A549 (cell line): ENCODE measurements around the gene ZNRF3. TPM values are rescaled to one million over a fixed set of nuclear protein-coding genes. Genes with fewer than 3 reads are reported as not detected.

Experiments
- ATAC-seq, 2 experiments: fragments of 200-7000 bp in 1 of 2; fragments of >200 bp in 1 of 2; cut with Nextera tagmentation in 1 of 2; cut with Tn5 transposase in 1 of 2; 3 replicates each; pipeline versions ENCODE4 v1.8.0 to v1.9.1; 2018 to 2020; ENCODE audit warnings: mild to moderate bottlenecking in 1 of 2, moderate library complexity in 1 of 2
- CTCF ChIA-PET: fragments of 300-600 bp; sonication (Branson Sonifier 250); formaldehyde crosslinking; extraction: SDS; loops from one replicate; lab custom pipeline; 2021; ENCODE audit warnings: antibody characterized with exemption, inconsistent platforms; lab: Yijun Ruan, JAX
- POLR2A ChIA-PET: fragments of 350-600 bp; formaldehyde crosslinking; extraction: SDS; loops from one replicate; lab custom pipeline; 2021; ENCODE audit warnings: antibody characterized with exemption, inconsistent platforms; lab: Yijun Ruan, JAX
- DNase-seq, 2 experiments: peaks; one replicate each; pipeline versions ENCODE4 v3.0.0 to v3.0.0-alpha.2; 2011 to 2016; ENCODE audit warnings: low read depth in 1 of 2, low spot score in 1 of 2
- FAIRE-seq: peaks from 2 replicates; lab custom pipeline; 2011; peaks lifted over from hg19 to GRCh38; lab: Jason Lieb, UNC
- H3K27ac ChIP-seq, 2 experiments: fragments of >200 bp; sonication (Bioruptor Twin); formaldehyde crosslinking; 3 replicates each; pipeline ENCODE4 v1.5.1; 2016 to 2017
- H3K4me1 ChIP-seq: fragments of >200 bp; sonication (Bioruptor Twin); formaldehyde crosslinking; 3 replicates; pipeline ENCODE4 v1.6.1; 2016
- H3K4me2 ChIP-seq: fragments of >200 bp; sonication (Bioruptor Twin); formaldehyde crosslinking; 3 replicates; pipeline ENCODE4 v1.6.1; 2016
- H3K4me3 ChIP-seq: fragments of >200 bp; sonication (Bioruptor Twin); formaldehyde crosslinking; 3 replicates; pipeline ENCODE4 v1.5.1; 2016
- H3K9me3 ChIP-seq: fragments of >200 bp; sonication (Bioruptor Twin); formaldehyde crosslinking; 3 replicates; pipeline ENCODE4 v1.6.1; 2016
- BCL3 ChIP-seq: fragments of >200 bp; sonication (Bioruptor Twin); formaldehyde crosslinking; IDR thresholded peaks from 3 replicates; pipeline ENCODE4 v1.6.1; 2016
- BHLHE40 ChIP-seq: IDR thresholded peaks from 2 replicates; pipeline ENCODE4 v1.6.1; 2012; ENCODE audit warnings: low read depth, low read length, inconsistent platforms
- CHD2 ChIP-seq: fragments of 150-350 bp; IDR thresholded peaks from 2 replicates; pipeline ENCODE4 v1.6.1; 2014; ENCODE audit warnings: low read length; ENCODE audit not compliant: partially characterized antibody
- CTCF ChIP-seq: fragments of >200 bp; sonication (Bioruptor Twin); formaldehyde crosslinking; IDR thresholded peaks from 3 replicates; pipeline ENCODE4 v1.5.1; 2016
- E2F6 ChIP-seq: IDR thresholded peaks from 2 replicates; pipeline ENCODE4 v1.6.1; 2012; ENCODE audit warnings: low read depth, borderline replicate concordance
- ELK1 ChIP-seq: fragments of 150-350 bp; IDR thresholded peaks from 2 replicates; pipeline ENCODE4 v1.6.1; 2014; ENCODE audit warnings: low read depth, mild to moderate bottlenecking, low read length
- FOSB ChIP-seq: fragments of 250-450 bp; sonication (Bioruptor Pico); IDR thresholded peaks from 2 replicates; pipeline ENCODE4 v1.5.0; 2020; ENCODE audit warnings: mild to moderate bottlenecking, moderate library complexity
- FOSL2 ChIP-seq, 2 experiments: fragments of 450-650 bp in 1 of 2; fragments of >200 bp in 1 of 2; sonication (Bioruptor Twin) in 1 of 2; formaldehyde crosslinking; IDR thresholded peaks; 2 replicates each; pipeline versions ENCODE4 v1.5.0 to v1.6.1; 2016 to 2020; ENCODE audit warnings: mild to moderate bottlenecking in 1 of 2, moderate library complexity in 1 of 2
- GATA3 ChIP-seq: IDR thresholded peaks from 2 replicates; pipeline ENCODE4 v1.6.1; 2012; ENCODE audit warnings: borderline replicate concordance
- HEYL ChIP-seq: fragments of 250-450 bp; sonication (Bioruptor Pico); IDR thresholded peaks from 2 replicates; pipeline ENCODE4 v1.8.0; 2021; ENCODE audit warnings: mild to moderate bottlenecking, moderate library complexity
- HMGXB4 ChIP-seq: fragments of 250-450 bp; sonication (Bioruptor Pico); IDR thresholded peaks from 2 replicates; pipeline ENCODE4 v1.5.0; 2021; ENCODE audit warnings: mild to moderate bottlenecking, moderate library complexity, borderline replicate concordance
- HOXA7 ChIP-seq: fragments of 250-450 bp; sonication (Bioruptor Pico); IDR thresholded peaks from 2 replicates; pipeline ENCODE4 v1.5.0; 2020; ENCODE audit warnings: mild to moderate bottlenecking, moderate library complexity
- JUN ChIP-seq, 2 experiments: fragments of >200 bp; sonication (Bioruptor Twin); formaldehyde crosslinking; IDR thresholded peaks; 2 replicates in 1 of 2; 3 replicates in 1 of 2; pipeline ENCODE4 v1.6.1; 2016 to 2017
- JUNB ChIP-seq: fragments of >200 bp; sonication (Bioruptor Twin); formaldehyde crosslinking; IDR thresholded peaks from 2 replicates; pipeline ENCODE4 v1.6.1; 2016
- KDM1A ChIP-seq: fragments of 200-600 bp; sonication (generic); IDR thresholded peaks from 2 replicates; pipeline ENCODE4 v1.6.1; 2016; ENCODE audit warnings: low read depth, mild to moderate bottlenecking
- KDM5A ChIP-seq: fragments of 200-600 bp; sonication (generic); IDR thresholded peaks from 2 replicates; pipeline ENCODE4 v1.6.1; 2016; ENCODE audit warnings: antibody characterized with exemption, mild to moderate bottlenecking
- MAFK ChIP-seq: fragments of 450-650 bp; IDR thresholded peaks from 2 replicates; pipeline ENCODE4 v1.6.1; 2014; ENCODE audit not compliant: partially characterized antibody
- MAX ChIP-seq: IDR thresholded peaks from 2 replicates; pipeline ENCODE4 v1.6.1; 2012
- POLR2AphosphoS2 ChIP-seq: conservative IDR thresholded peaks from 2 replicates; pipeline ENCODE4 v1.6.1; 2012; ENCODE audit warnings: low read length, improper control_type of control experiment, inconsistent platforms
- WGBS: methylation state at CpG from one replicate; pipeline ENCODE4 v1.1.6; 2017; ENCODE audit errors: missing lambda C conversion rate; 5-methylcytosine and 5-hydroxymethylcytosine counted together
- polyA plus RNA-seq, 4 experiments: library from polyadenylated mRNA; depleted of rRNA in 3 of 4; stranded (reverse); fragments of >200 nt; fragmentation: RNase III in 1 of 4; extraction: RNeasy Plus Mini Kit Qiagen cat#74134 plus additional on column Dnase treatment in 1 of 4; gene quantifications; 2 replicates in 3 of 4; 3 replicates in 1 of 4; pipeline ENCODE4 v1.2.3, GENCODE V29; 2011 to 2017

Gene ZNRF3
- polyA plus RNA-seq, 2 of the 4 experiments (the other 2 are of a cell fraction) = 4.6 to 6.9 TPM

- 93% methylated on average over 2 of the region's 2 CpGs for WGBS
- Histone ChIP-seq H3K4me2 (no peak overlapping the region), H3K4me3 (no peak overlapping the region), H3K9me3 (no peaks in the 10 kb centered on the region), H3K4me1 (no peaks in the 10 kb centered on the region), H3K27ac (no peak overlapping the region)
- no peak for DNase-seq
- ChIA-PET POLR2A (no interaction called here), CTCF (no interaction called here)
- TF ChIP-seq FOSB (CRISPR knock-in tag) (no peak), FOSL2 (IDR thresholded peaks at IDR 0.05) (no peak), FOSL2 (CRISPR knock-in tag; IDR thresholded peaks at IDR 0.05) (no peak), POLR2AphosphoS2 (no peak), BCL3 (no peak), CTCF (no peak), MAFK (no peak), HEYL (CRISPR knock-in tag) (no peak), ELK1 (no peak)
- no peak for ATAC-seq
- FAIRE-seq = no peak
Measured at GRCh38 chr22:29102300-29102699, 218.9 kb downstream of the ZNRF3 start.

GRCh38 chr22:29103121-29103520 lies 219.7 kb downstream of the ZNRF3 start:
- POLR2A ChIA-PET = no interaction called here
- no peak for FAIRE-seq

More at GRCh38 chr22:29103121-29103520, 219.7 kb downstream of the ZNRF3 start:
- Histone ChIP-seq H3K27ac (no peak overlapping the region), H3K4me1 (0 out of 3 replicates have a peak, but pooled peaks cover 2% of the 10 kb centered on the region), H3K4me2 (no peak overlapping the region)
- 47% methylated on average over 1 of the region's 1 CpG for WGBS
- TF ChIP-seq BHLHE40 (no peak), KDM5A (no peak), CHD2 (no peak), JUN (IDR thresholded peaks at IDR 0.05) (no peak), MAX (no peak), HEYL (CRISPR knock-in tag) (no peak), POLR2AphosphoS2 (no peak), CTCF (no peak), BCL3 (no peak), HMGXB4 (CRISPR knock-in tag) (no peak), JUNB (no peak), FOSB (CRISPR knock-in tag) (no peak), E2F6 (no peak), HOXA7 (CRISPR knock-in tag) (no peak), FOSL2 (IDR thresholded peaks at IDR 0.05) (no peak), FOSL2 (CRISPR knock-in tag; IDR thresholded peaks at IDR 0.05) (no peak), KDM1A (no peak), GATA3 (no peak)
- TF ChIP-seq, all 56 proteins: peak for 0
- no peak for DNase-seq
- Histone ChIP-seq H3K9me3 (no peaks in the 10 kb centered on the region), H3K4me3 (no peak overlapping the region)
- ATAC-seq = no peak
- CTCF ChIA-PET = interaction anchor here (1.0 kb wide), 1 partner anchor 46 kb away, joined by 3 read pairs; no protein-coding TSS in a partner anchor
